ENCODE data around the gene ZNF583.

The ZNF583 gene

DNA sequence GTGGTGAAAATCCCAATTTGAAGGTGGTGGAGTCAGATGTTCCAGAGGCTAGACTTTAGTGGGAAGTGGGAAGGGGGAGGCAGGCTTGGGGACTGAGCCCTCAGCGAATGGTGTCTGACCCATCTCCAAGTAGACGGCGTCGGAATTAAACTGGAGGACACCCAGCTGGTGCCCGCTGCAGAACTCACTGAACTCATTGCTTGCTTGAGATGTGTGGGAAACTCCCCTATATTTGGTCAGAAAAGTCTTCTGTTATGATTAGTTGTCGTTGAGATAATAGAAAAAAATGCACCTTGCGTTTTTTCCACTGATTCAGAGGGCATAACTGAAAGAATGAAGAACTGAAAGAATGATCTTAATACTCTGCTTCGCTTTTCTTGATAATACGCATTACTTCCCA lies 871 bp upstream of the ZNF583 start:
- Histone ChIP-seq H3K9me3 (ENCODE audit: insufficient read depth, low read length) (peaks cover 38% of the 10 kb centered on the region), H3K4me1 (ENCODE audit: insufficient read depth, insufficient read length) (peaks cover 4% of the 10 kb centered on the region), H3K4me3 (ENCODE audit: insufficient read length, low read depth) (peak overlapping the region; percentile 84), H3K36me3 (ENCODE audit: insufficient read depth, insufficient read length, low read length) (peaks cover 30% of the 10 kb centered on the region), H3K27me3 (ENCODE audit: insufficient read depth, insufficient read length) (no peaks in the 10 kb centered on the region), H3K9ac (ENCODE audit: insufficient read length, low read depth) (peak overlapping the region; percentile 96)
- no peak for TF ChIP-seq SUZ12 (IDR thresholded peaks at IDR 0.05; ENCODE audit: extremely low read depth, insufficient read depth, insufficient read length)
- no peak for TF ChIP-seq YY1 (IDR thresholded peaks at IDR 0.05; ENCODE audit: insufficient read depth, insufficient read length)
- no peak for TF ChIP-seq ZNF274 (IDR thresholded peaks at IDR 0.05; ENCODE audit: low read depth, low read length)
- no peak for DNase-seq (ENCODE audit: low read depth, low spot score)

DNA sequence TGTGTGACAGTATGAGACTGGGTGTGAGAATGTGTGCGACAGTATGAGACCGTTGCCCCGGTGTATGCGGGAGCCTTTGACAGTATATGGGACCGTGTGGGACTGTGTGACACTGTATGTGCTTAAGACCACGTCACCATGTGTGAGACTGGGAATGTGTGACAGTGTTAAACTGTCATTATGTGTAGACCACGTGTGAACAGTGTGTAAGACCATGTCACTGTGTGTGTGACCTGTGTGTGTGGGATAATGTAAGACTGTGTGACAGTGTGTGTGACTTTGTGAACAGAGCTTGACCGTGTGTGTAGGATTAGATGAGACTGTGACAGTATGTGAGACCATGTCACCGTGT lies 549 bp downstream of the ZNF583 start:
- H3K4me3 ChIP-seq (ENCODE audit: insufficient read length, low read depth): peak overlapping the region; percentile 84
- H3K9me3 ChIP-seq (ENCODE audit: insufficient read depth, low read length): peaks cover 40% of the 10 kb centered on the region
- no peaks in the 10 kb centered on the region for H3K27me3 ChIP-seq (ENCODE audit: insufficient read depth, insufficient read length)
- no peak for DNase-seq (ENCODE audit: low read depth, low spot score)
- H3K4me1 ChIP-seq (ENCODE audit: insufficient read depth, insufficient read length): peaks cover 4% of the 10 kb centered on the region
- TF ChIP-seq ZNF274 (IDR thresholded peaks at IDR 0.05; ENCODE audit: low read depth, low read length) (no peak), SUZ12 (IDR thresholded peaks at IDR 0.05; ENCODE audit: extremely low read depth, insufficient read depth, insufficient read length) (no peak), YY1 (IDR thresholded peaks at IDR 0.05; ENCODE audit: insufficient read depth, insufficient read length) (no peak)
- H3K36me3 ChIP-seq (ENCODE audit: insufficient read depth, insufficient read length, low read length): peaks cover 29% of the 10 kb centered on the region
- peak overlapping the region; percentile 96 for H3K9ac ChIP-seq (ENCODE audit: insufficient read length, low read depth)

DNA sequence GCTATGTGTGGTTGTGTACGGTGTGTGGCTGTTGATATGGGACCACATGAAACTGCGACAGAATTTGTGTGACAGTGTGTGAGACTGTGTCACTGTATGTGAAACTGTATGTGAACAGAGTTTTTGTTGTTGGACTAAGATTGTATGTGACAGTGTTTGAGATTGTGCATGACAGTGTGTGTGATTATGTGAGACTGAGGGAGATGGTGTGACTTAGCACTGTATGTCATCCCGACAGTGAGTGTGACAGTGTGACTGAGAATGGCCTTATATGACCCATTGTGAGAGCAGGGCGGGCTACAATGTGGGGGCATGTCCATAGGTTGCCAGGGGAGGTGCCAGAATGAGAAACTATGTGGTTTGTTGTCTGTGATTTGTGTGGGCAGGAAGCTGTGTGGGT lies 930 bp downstream of the ZNF583 start:
- H3K27me3 ChIP-seq (ENCODE audit: insufficient read depth, insufficient read length): no peaks in the 10 kb centered on the region
- H3K4me1 ChIP-seq (ENCODE audit: insufficient read depth, insufficient read length): peaks cover 4% of the 10 kb centered on the region
- H3K9me3 ChIP-seq (ENCODE audit: insufficient read depth, low read length): peaks cover 40% of the 10 kb centered on the region
- no peak for TF ChIP-seq SUZ12 (IDR thresholded peaks at IDR 0.05; ENCODE audit: extremely low read depth, insufficient read depth, insufficient read length)
- TF ChIP-seq YY1 (IDR thresholded peaks at IDR 0.05; ENCODE audit: insufficient read depth, insufficient read length): no peak
- no peak for TF ChIP-seq ZNF274 (IDR thresholded peaks at IDR 0.05; ENCODE audit: low read depth, low read length)
- peak overlapping the region; percentile 84 for H3K4me3 ChIP-seq (ENCODE audit: insufficient read length, low read depth)
- peaks cover 28% of the 10 kb centered on the region for H3K36me3 ChIP-seq (ENCODE audit: insufficient read depth, insufficient read length, low read length)
- peak overlapping the region; percentile 96 for H3K9ac ChIP-seq (ENCODE audit: insufficient read length, low read depth)
- DNase-seq (ENCODE audit: low read depth, low spot score): no peak

DNA sequence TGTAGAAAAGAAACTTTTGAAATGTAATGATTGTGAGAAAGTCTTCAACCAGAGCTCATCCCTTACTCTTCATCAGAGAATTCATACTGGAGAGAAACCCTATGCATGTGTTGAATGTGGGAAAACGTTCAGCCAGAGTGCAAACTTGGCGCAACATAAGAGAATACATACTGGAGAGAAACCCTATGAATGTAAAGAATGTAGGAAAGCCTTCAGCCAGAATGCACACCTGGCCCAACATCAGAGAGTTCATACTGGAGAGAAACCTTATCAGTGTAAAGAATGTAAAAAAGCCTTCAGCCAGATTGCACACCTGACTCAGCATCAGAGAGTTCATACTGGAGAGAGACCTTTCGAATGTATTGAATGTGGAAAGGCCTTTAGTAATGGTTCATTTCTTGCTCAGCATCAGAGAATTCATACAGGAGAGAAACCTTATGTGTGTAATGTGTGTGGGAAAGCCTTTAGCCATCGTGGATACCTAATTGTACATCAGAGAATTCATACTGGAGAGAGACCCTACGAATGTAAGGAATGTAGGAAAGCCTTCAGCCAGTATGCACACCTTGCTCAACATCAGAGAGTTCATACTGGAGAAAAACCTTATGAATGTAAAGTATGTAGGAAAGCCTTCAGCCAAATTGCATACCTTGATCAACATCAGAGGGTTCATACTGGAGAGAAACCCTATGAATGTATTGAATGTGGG lies 19.3 kb downstream of the ZNF583 start:
- no peak overlapping the region for H3K9ac ChIP-seq (ENCODE audit: insufficient read length, low read depth)
- DNase-seq (ENCODE audit: low read depth, low spot score): no peak
- H3K4me3 ChIP-seq (ENCODE audit: insufficient read length, low read depth): no peak overlapping the region
- no peak for TF ChIP-seq SUZ12 (IDR thresholded peaks at IDR 0.05; ENCODE audit: extremely low read depth, insufficient read depth, insufficient read length)
- no peak for TF ChIP-seq YY1 (IDR thresholded peaks at IDR 0.05; ENCODE audit: insufficient read depth, insufficient read length)
- peak; percentile 98 for TF ChIP-seq ZNF274 (IDR thresholded peaks at IDR 0.05; ENCODE audit: low read depth, low read length)
- H3K4me1 ChIP-seq (ENCODE audit: insufficient read depth, insufficient read length): no peaks in the 10 kb centered on the region
- H3K36me3 ChIP-seq (ENCODE audit: insufficient read depth, insufficient read length, low read length): peaks cover 10% of the 10 kb centered on the region
- peaks cover 100% of the 10 kb centered on the region for H3K9me3 ChIP-seq (ENCODE audit: insufficient read depth, low read length)
- H3K27me3 ChIP-seq (ENCODE audit: insufficient read depth, insufficient read length): no peaks in the 10 kb centered on the region

GRCh38 chr19:56423985-56424353 lies 19.8 kb downstream of the ZNF583 start:
- H3K36me3 ChIP-seq (ENCODE audit: insufficient read depth, insufficient read length, low read length): peaks cover 10% of the 10 kb centered on the region
- TF ChIP-seq ZNF274 (IDR thresholded peaks at IDR 0.05; ENCODE audit: low read depth, low read length) (peak; percentile 96), SUZ12 (IDR thresholded peaks at IDR 0.05; ENCODE audit: extremely low read depth, insufficient read depth, insufficient read length) (no peak), YY1 (IDR thresholded peaks at IDR 0.05; ENCODE audit: insufficient read depth, insufficient read length) (no peak)
- no peak overlapping the region for H3K9ac ChIP-seq (ENCODE audit: insufficient read length, low read depth)
- H3K9me3 ChIP-seq (ENCODE audit: insufficient read depth, low read length): peaks cover 100% of the 10 kb centered on the region
- no peaks in the 10 kb centered on the region for H3K4me1 ChIP-seq (ENCODE audit: insufficient read depth, insufficient read length)
- no peak for DNase-seq (ENCODE audit: low read depth, low spot score)
- no peaks in the 10 kb centered on the region for H3K27me3 ChIP-seq (ENCODE audit: insufficient read depth, insufficient read length)
- no peak overlapping the region for H3K4me3 ChIP-seq (ENCODE audit: insufficient read length, low read depth)

DNA sequence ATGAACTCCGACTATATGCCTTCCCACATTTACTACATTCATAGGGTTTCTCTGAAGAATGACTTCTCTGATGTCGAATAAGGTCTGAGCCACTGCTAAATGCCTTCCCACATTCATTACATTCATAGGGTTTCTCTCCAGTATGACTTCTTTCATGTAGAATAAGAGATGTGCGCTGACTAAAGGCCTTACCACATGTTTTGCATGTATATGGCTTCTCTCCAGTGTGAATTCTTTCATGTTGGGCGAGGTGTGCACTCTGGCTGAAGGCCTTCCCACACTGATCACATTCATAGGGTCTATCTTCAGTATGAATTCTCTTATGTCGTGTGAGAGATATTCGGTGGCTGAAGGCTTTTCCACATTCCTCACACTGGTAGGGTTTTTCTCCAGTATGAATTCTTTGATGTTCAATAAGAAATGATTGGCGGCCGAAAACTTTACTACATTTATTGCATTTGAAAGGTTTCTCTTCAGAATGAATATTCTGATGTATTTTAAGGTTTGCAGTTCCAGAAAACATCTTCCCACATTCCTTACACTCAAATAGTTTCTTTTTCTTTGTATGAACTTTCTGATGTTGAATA lies 37.2 kb downstream of the ZNF583 start:
- no peak for TF ChIP-seq YY1 (IDR thresholded peaks at IDR 0.05; ENCODE audit: insufficient read depth, insufficient read length)
- TF ChIP-seq ZNF274 (IDR thresholded peaks at IDR 0.05; ENCODE audit: low read depth, low read length): peak; percentile 92
- no peak for TF ChIP-seq SUZ12 (IDR thresholded peaks at IDR 0.05; ENCODE audit: extremely low read depth, insufficient read depth, insufficient read length)
- H3K4me1 ChIP-seq (ENCODE audit: insufficient read depth, insufficient read length): no peaks in the 10 kb centered on the region
- no peaks in the 10 kb centered on the region for H3K27me3 ChIP-seq (ENCODE audit: insufficient read depth, insufficient read length)
- no peak overlapping the region for H3K9ac ChIP-seq (ENCODE audit: insufficient read length, low read depth)
- peaks cover 76% of the 10 kb centered on the region for H3K9me3 ChIP-seq (ENCODE audit: insufficient read depth, low read length)
- peaks cover 18% of the 10 kb centered on the region for H3K36me3 ChIP-seq (ENCODE audit: insufficient read depth, insufficient read length, low read length)
- no peak overlapping the region for H3K4me3 ChIP-seq (ENCODE audit: insufficient read length, low read depth)
- DNase-seq (ENCODE audit: low read depth, low spot score): no peak

DNA sequence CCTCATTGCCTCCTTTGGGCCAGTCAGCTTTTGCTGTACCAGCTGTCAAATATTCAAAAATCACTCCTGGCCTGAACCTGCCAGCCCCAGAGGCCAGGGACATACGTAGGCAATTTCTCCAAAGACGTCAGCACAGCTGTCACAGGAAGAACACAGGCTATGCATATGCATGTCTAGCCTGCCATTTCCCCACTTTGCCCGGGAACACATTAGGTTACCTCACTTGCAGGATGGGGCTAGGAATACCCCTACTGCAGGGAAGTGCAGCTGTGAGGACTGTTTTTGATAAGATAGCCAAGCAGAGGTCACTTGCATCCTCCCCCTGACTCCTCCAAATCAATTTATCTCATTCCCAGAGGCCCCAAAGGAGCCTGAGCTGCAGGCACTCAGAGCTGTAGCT lies 70.2 kb downstream of the ZNF583 start:
- no peak overlapping the region for H3K9ac ChIP-seq (ENCODE audit: insufficient read length, low read depth)
- no peak for DNase-seq (ENCODE audit: low read depth, low spot score)
- TF ChIP-seq ZNF274 (IDR thresholded peaks at IDR 0.05; ENCODE audit: low read depth, low read length) (no peak), YY1 (IDR thresholded peaks at IDR 0.05; ENCODE audit: insufficient read depth, insufficient read length) (no peak), SUZ12 (IDR thresholded peaks at IDR 0.05; ENCODE audit: extremely low read depth, insufficient read depth, insufficient read length) (no peak)
- H3K27me3 ChIP-seq (ENCODE audit: insufficient read depth, insufficient read length): no peaks in the 10 kb centered on the region
- no peaks in the 10 kb centered on the region for H3K9me3 ChIP-seq (ENCODE audit: insufficient read depth, low read length)
- no peaks in the 10 kb centered on the region for H3K4me1 ChIP-seq (ENCODE audit: insufficient read depth, insufficient read length)
- H3K36me3 ChIP-seq (ENCODE audit: insufficient read depth, insufficient read length, low read length): peaks cover 24% of the 10 kb centered on the region
- no peak overlapping the region for H3K4me3 ChIP-seq (ENCODE audit: insufficient read length, low read depth)
